DOHH2 (cell line): ENCODE measurements around the gene NFIB.

ENCODE experiments used
- H3F3A ChIP-seq: fragments of 200-600 bp; sonication (generic), shearing (Covaris generic); 2 replicates; pipeline ENCODE4 v1.6.0; 2016; ENCODE audit warnings: antibody characterized with exemption, mild to moderate bottlenecking; ENCODE audit not compliant: control insufficient read depth, insufficient read depth
- H3K27ac ChIP-seq: fragments of 200-600 bp; sonication (generic); 2 replicates; pipeline ENCODE4 v1.5.1; 2014; ENCODE audit warnings: low read depth, mild to moderate bottlenecking, low read length, moderate library complexity
- H3K27me3 ChIP-seq: fragments of 200-600 bp; sonication (generic); 2 replicates; pipeline ENCODE4 v1.6.1; 2014; ENCODE audit warnings: mild to moderate bottlenecking, low read length, mixed read lengths; ENCODE audit not compliant: control insufficient read depth
- H3K36me3 ChIP-seq: fragments of 200-600 bp; sonication (generic); 2 replicates; pipeline ENCODE4 v1.6.1; 2014; ENCODE audit warnings: mild to moderate bottlenecking, low read length, moderate library complexity, mixed read lengths; ENCODE audit not compliant: control insufficient read depth
- H3K4me1 ChIP-seq: fragments of 200-600 bp; sonication (generic); 2 replicates; pipeline ENCODE4 v1.6.1; 2014; ENCODE audit warnings: mild to moderate bottlenecking, low read length, mixed read lengths; ENCODE audit not compliant: control insufficient read depth
- H3K4me2 ChIP-seq: fragments of 200-600 bp; sonication (generic); 2 replicates; pipeline ENCODE4 v1.6.0; 2014; ENCODE audit warnings: mild to moderate bottlenecking, low read length, moderate library complexity
- H3K4me3 ChIP-seq: fragments of 200-600 bp; sonication (generic); 2 replicates; pipeline ENCODE4 v1.5.1; 2014; ENCODE audit warnings: mild to moderate bottlenecking, low read length, mixed read lengths
- H3K79me2 ChIP-seq: fragments of 200-600 bp; sonication (generic); 2 replicates; pipeline ENCODE4 v1.6.1; 2014; ENCODE audit warnings: mild to moderate bottlenecking, low read length, mixed read lengths; ENCODE audit not compliant: control insufficient read depth
- H3K9me2 ChIP-seq: fragments of 200-600 bp; sonication (generic); replicated peaks from 2 replicates; pipeline ENCODE4 v1.6.1; 2014; ENCODE audit warnings: mild to moderate bottlenecking, low read length, mixed read lengths; ENCODE audit not compliant: control insufficient read depth
- H3K9me3 ChIP-seq: fragments of 200-600 bp; sonication (generic); 2 replicates; pipeline ENCODE4 v1.6.1; 2014; ENCODE audit warnings: antibody characterized with exemption, low read length, mixed read lengths; ENCODE audit not compliant: control insufficient read depth, insufficient read depth
- H4K20me1 ChIP-seq: fragments of 200-600 bp; sonication (generic); 2 replicates; pipeline ENCODE4 v1.6.0; 2014; ENCODE audit warnings: low read depth, mild to moderate bottlenecking, antibody characterized with exemption, low read length, moderate library complexity; ENCODE audit not compliant: control insufficient read depth, insufficient read depth
- EZH2phosphoT487 ChIP-seq: fragments of 200-600 bp; sonication (generic); IDR thresholded peaks from 2 replicates; pipeline ENCODE4 v1.6.1; 2017; ENCODE audit warnings: borderline replicate concordance, mild to moderate bottlenecking, antibody characterized with exemption, low read length, moderate library complexity, mixed read lengths
- TF ChIP-seq, protein P1 (sequence below): fragments of 200-600 bp; sonication (generic); IDR thresholded peaks from one replicate; pipeline ENCODE4 v1.5.1; 2014; ENCODE audit warnings: antibody characterized with exemption, mild to moderate bottlenecking, low read depth, low read length; ENCODE audit not compliant: poor library complexity, severe bottlenecking

NFIB gene

DNA sequence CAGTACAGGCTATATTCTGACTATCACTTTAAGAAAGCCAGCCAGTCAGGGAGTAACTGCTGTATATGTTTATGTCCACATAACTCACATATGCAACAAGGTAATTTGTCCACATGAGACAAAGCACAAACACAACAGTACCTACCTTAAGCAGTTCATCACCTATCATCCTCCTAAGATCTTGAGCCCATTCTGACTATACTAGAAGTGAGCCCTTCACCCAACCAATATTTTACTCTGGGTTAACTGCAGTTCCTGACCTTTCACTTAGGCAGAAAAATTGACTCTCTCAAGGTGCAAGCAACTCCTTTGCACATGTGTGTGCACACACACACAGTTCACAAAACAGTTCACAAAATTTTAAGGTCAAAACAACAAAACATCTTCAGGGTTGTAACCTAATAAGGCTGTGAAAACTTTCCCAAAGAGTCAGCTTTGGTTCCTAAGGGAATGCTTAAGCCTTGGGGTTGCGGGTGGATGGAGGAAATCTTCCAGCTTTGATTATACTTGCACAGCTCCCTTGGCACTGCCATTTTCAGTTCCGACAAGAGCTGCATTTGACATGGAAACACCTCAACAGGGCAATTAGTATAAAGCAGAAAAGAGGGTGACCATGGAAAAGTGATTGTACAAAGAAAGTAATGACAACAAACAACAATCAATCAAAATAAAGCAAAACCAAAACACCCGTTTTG, 215.3 kb downstream of the NFIB start:
- no peaks in the 10 kb centered on the region for H3K4me1 ChIP-seq
- H3K9me3 ChIP-seq: no peaks in the 10 kb centered on the region
- no peak overlapping the region for H3K27ac ChIP-seq
- H3K4me3 ChIP-seq: no peak overlapping the region
- H3K36me3 ChIP-seq: no peaks in the 10 kb centered on the region
- no peaks in the 10 kb centered on the region for H3K9me2 ChIP-seq
- no peak overlapping the region for H3K4me2 ChIP-seq
- no peaks in the 10 kb centered on the region for H3K27me3 ChIP-seq
- TF ChIP-seq EZH2phosphoT487: no peak
- TF ChIP-seq, protein P1, sequence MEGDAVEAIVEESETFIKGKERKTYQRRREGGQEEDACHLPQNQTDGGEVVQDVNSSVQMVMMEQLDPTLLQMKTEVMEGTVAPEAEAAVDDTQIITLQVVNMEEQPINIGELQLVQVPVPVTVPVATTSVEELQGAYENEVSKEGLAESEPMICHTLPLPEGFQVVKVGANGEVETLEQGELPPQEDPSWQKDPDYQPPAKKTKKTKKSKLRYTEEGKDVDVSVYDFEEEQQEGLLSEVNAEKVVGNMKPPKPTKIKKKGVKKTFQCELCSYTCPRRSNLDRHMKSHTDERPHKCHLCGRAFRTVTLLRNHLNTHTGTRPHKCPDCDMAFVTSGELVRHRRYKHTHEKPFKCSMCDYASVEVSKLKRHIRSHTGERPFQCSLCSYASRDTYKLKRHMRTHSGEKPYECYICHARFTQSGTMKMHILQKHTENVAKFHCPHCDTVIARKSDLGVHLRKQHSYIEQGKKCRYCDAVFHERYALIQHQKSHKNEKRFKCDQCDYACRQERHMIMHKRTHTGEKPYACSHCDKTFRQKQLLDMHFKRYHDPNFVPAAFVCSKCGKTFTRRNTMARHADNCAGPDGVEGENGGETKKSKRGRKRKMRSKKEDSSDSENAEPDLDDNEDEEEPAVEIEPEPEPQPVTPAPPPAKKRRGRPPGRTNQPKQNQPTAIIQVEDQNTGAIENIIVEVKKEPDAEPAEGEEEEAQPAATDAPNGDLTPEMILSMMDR: no peak
- H3K79me2 ChIP-seq: no peaks in the 10 kb centered on the region
- no peaks in the 10 kb centered on the region for H3F3A ChIP-seq
- no peaks in the 10 kb centered on the region for H4K20me1 ChIP-seq

DNA sequence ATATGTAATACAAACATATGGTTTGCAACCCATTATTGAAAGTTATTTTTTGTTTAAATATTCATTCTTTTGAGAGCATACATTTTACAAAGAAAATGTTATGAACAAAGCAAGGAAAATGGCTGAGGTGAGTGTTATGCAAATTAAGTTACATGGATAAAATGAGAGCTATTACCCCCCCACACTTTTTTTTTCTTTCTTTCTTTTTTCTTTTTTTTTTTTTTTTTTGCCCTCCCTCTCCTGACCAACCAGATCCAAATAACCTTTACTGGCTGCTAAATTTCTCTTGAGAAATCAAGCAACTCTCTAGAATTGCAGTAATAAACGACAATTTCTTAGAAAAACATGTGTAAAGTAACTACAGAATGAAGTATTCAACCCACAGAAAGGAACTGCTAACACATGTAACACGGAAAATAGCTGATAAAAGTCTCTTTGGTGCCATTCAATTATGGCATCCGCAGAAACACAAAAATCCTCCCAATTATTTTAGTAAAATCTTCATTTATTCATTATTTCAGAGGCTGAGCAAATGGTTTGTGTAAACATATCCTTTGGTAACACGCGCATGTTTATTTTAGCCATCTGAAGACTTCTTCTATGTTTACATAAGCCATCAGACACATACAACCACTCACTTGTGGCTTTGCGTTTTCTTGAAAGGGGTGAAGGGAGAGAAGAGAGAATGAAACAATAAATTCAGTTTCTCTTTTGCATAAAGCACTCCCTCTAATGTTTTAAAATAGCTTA, 216.1 kb downstream of the NFIB start:
- Histone ChIP-seq H3K4me3 (no peak overlapping the region), H3K27ac (no peak overlapping the region), H3K27me3 (no peaks in the 10 kb centered on the region), H3K36me3 (no peaks in the 10 kb centered on the region), H3F3A (no peaks in the 10 kb centered on the region), H3K4me2 (no peak overlapping the region), H3K9me2 (no peaks in the 10 kb centered on the region), H3K4me1 (no peaks in the 10 kb centered on the region), H3K9me3 (no peaks in the 10 kb centered on the region), H3K79me2 (no peaks in the 10 kb centered on the region), H4K20me1 (no peaks in the 10 kb centered on the region)
- TF ChIP-seq EZH2phosphoT487: no peak
- TF ChIP-seq, protein P1: no peak

DNA sequence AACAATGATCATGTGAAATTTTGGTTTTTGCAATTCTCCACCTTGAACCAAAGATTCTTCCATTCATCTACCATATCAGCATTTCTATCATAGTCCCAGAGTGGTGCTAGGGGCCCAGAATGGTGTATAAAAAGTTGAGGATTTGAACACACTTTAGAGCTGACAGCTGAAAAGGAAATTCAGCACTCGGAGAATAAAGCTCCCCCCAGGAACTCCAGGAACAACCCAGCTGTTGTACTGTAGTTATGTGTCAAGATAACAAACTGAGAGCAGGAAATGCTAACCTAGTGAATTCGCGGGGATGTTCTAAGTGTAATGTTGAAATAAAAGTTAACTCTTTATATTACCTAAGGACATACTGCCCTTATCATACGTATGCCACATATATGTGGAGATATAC, 216.7 kb downstream of the NFIB start:
- Histone ChIP-seq H3K79me2 (no peaks in the 10 kb centered on the region), H3K27me3 (no peaks in the 10 kb centered on the region), H3K4me1 (no peaks in the 10 kb centered on the region), H3K27ac (no peak overlapping the region), H3K9me2 (no peaks in the 10 kb centered on the region), H3K4me3 (no peak overlapping the region), H3K4me2 (no peak overlapping the region), H3F3A (no peaks in the 10 kb centered on the region), H3K9me3 (no peaks in the 10 kb centered on the region), H3K36me3 (no peaks in the 10 kb centered on the region), H4K20me1 (no peaks in the 10 kb centered on the region)
- TF ChIP-seq EZH2phosphoT487: no peak
- TF ChIP-seq, protein P1: no peak
